WTC11 (cell line): Measurements from ENCODE around the gene CBLIF. TPM values are rescaled to one million over a fixed set of nuclear protein-coding genes. Genes with fewer than 3 reads are reported as not detected.

ENCODE experiments used
- ATAC-seq: fragments of 200-7000 bp; cut with Tn5 transposase; 2 replicates; pipeline ENCODE4 v1.10.0; 2021; ENCODE audit warnings: mild to moderate bottlenecking, moderate library complexity
- CTCF ChIA-PET: fragments of 300-600 bp; sonication (Branson Sonifier 250); formaldehyde crosslinking; loops from one replicate; lab custom pipeline; 2021; ENCODE audit warnings: antibody characterized with exemption; lab: Charles Lee
- POLR2A ChIA-PET: fragments of 350-600 bp; sonication (Branson Sonifier 250); formaldehyde crosslinking; loops from one replicate; lab custom pipeline; 2021; ENCODE audit warnings: antibody characterized with exemption; lab: Charles Lee
- DNase-seq: peaks from one replicate; pipeline ENCODE4 v3.0.0; 2021; ENCODE audit warnings: low spot score
- H3K27ac Mint-ChIP-seq: 2 replicates; pipeline ENCODE4 v1.8.0; 2021; ENCODE audit warnings: mixed read lengths
- H3K27me3 Mint-ChIP-seq: 2 replicates; pipeline ENCODE4 v1.8.0; 2021; ENCODE audit warnings: low read depth, mild to moderate bottlenecking, moderate library complexity, mixed read lengths
- H3K36me3 Mint-ChIP-seq: 2 replicates; pipeline ENCODE4 v1.8.0; 2021; ENCODE audit warnings: mixed read lengths
- H3K4me1 Mint-ChIP-seq: 2 replicates; pipeline ENCODE4 v1.8.0; 2022; ENCODE audit warnings: mixed read lengths
- H3K4me3 Mint-ChIP-seq: 2 replicates; pipeline ENCODE4 v1.8.0; 2021; ENCODE audit warnings: mild to moderate bottlenecking, moderate library complexity, mixed read lengths
- H3K9me3 Mint-ChIP-seq: 2 replicates; pipeline ENCODE4 v1.8.0; 2021; ENCODE audit warnings: mixed read lengths
- CBFB ChIP-seq: sonication (generic); formaldehyde crosslinking; IDR thresholded peaks from 2 replicates; pipeline ENCODE4 v1.8.1; 2022; ENCODE audit warnings: mild to moderate bottlenecking, low read depth, missing genetic modification reagents
- FOXJ3 ChIP-seq: sonication (generic); formaldehyde crosslinking; IDR thresholded peaks from 2 replicates; pipeline ENCODE4 v1.9.0; 2021; ENCODE audit warnings: missing genetic modification reagents, mild to moderate bottlenecking, borderline replicate concordance
- KAT7 ChIP-seq: sonication (generic); formaldehyde crosslinking; IDR thresholded peaks from 2 replicates; pipeline ENCODE4 v1.8.1; 2023; ENCODE audit warnings: missing genetic modification reagents, mild to moderate bottlenecking, borderline replicate concordance
- SP1 ChIP-seq: sonication (generic); formaldehyde crosslinking; conservative IDR thresholded peaks from 2 replicates; pipeline ENCODE4 v1.8.1; 2022; ENCODE audit warnings: missing genetic modification reagents
- TEAD1 ChIP-seq: sonication (generic); formaldehyde crosslinking; IDR thresholded peaks from 2 replicates; pipeline ENCODE4 v1.8.0; 2022; ENCODE audit warnings: mild to moderate bottlenecking, missing genetic modification reagents
- ZNF219 ChIP-seq: sonication (generic); formaldehyde crosslinking; IDR thresholded peaks from 2 replicates; pipeline ENCODE4 v1.8.0; 2023; ENCODE audit warnings: missing genetic modification reagents, mild to moderate bottlenecking, borderline replicate concordance
- ZNF396 ChIP-seq: fragments of 250-450 bp; sonication (Bioruptor Pico); IDR thresholded peaks from 2 replicates; pipeline ENCODE4 v1.8.0; 2021; ENCODE audit warnings: mild to moderate bottlenecking, moderate library complexity, borderline replicate concordance
- total RNA-seq: library from RNA; stranded (reverse); gene quantifications from 3 replicates; pipeline ENCODE4 v1.2.3, GENCODE V29; 2021
- TF ChIP-seq, protein P1 (sequence below): sonication (generic); formaldehyde crosslinking; IDR thresholded peaks from 2 replicates; pipeline ENCODE4 v1.8.0; 2022; ENCODE audit warnings: mild to moderate bottlenecking, missing genetic modification reagents
- TF ChIP-seq, protein P2 (sequence below): sonication (generic); formaldehyde crosslinking; IDR thresholded peaks from 2 replicates; pipeline ENCODE4 v1.8.1; 2023; ENCODE audit warnings: mild to moderate bottlenecking, missing genetic modification reagents, borderline replicate concordance
- TF ChIP-seq, protein P3 (sequence below): sonication (generic); formaldehyde crosslinking; IDR thresholded peaks from 2 replicates; pipeline ENCODE4 v1.8.1; 2022; ENCODE audit warnings: low read depth, mild to moderate bottlenecking, moderate library complexity, missing genetic modification reagents, borderline replicate concordance
- TF ChIP-seq, protein P4 (sequence below): fragments of 250-450 bp; sonication (Bioruptor Pico); IDR thresholded peaks from 2 replicates; pipeline ENCODE4 v1.9.0; 2021; ENCODE audit warnings: mild to moderate bottlenecking
- TF ChIP-seq, protein P5 (sequence below): sonication (generic); formaldehyde crosslinking; conservative IDR thresholded peaks from 2 replicates; pipeline ENCODE4 v1.8.1; 2022; ENCODE audit warnings: mild to moderate bottlenecking, missing genetic modification reagents
- TF ChIP-seq, protein P6 (sequence below): sonication (generic); formaldehyde crosslinking; IDR thresholded peaks from 2 replicates; pipeline ENCODE4 v1.8.0; 2022; ENCODE audit warnings: mild to moderate bottlenecking, missing genetic modification reagents
- TF ChIP-seq, protein P7 (sequence below): fragments of 250-450 bp; sonication (Bioruptor Pico); conservative IDR thresholded peaks from 2 replicates; pipeline ENCODE4 v1.9.0; 2021; ENCODE audit warnings: mild to moderate bottlenecking

Gene CBLIF
- total RNA-seq, 1 experiment from 2014 or later, result not detected

DNA sequence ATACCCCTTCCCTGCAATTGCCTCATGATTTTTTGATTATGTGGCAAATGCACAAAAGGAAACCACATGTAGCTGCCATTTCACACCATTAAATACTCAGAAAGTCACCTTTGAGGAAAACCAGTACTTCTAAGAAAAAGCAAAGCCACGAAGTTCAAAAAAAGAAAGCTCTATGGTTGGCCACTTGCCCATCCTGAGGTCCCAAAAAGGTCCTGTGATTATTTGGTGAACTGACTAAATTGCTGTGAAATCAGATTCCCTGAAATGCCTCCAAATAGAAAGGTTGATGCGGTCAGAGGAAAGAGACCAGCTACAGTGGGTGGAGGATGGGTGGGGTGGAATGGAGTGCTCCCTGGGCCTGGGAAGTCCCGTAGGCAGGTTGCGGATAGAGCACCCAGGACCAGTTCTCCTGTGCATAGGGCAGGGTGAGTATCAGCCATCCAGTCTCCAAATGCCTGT is 61.6 kb downstream of the CBLIF start:
- no peak for DNase-seq
- ChIA-PET POLR2A (no interaction called here), CTCF (no interaction called here)
- Mint-ChIP-seq H3K36me3 (peaks cover 66% of the 10 kb centered on the region), H3K27me3 (no peaks in the 10 kb centered on the region), H3K4me3 (no peak overlapping the region), H3K9me3 (peaks cover 22% of the 10 kb centered on the region), H3K4me1 (no peaks in the 10 kb centered on the region), H3K27ac (no peak overlapping the region)
- TF ChIP-seq, protein P1, sequence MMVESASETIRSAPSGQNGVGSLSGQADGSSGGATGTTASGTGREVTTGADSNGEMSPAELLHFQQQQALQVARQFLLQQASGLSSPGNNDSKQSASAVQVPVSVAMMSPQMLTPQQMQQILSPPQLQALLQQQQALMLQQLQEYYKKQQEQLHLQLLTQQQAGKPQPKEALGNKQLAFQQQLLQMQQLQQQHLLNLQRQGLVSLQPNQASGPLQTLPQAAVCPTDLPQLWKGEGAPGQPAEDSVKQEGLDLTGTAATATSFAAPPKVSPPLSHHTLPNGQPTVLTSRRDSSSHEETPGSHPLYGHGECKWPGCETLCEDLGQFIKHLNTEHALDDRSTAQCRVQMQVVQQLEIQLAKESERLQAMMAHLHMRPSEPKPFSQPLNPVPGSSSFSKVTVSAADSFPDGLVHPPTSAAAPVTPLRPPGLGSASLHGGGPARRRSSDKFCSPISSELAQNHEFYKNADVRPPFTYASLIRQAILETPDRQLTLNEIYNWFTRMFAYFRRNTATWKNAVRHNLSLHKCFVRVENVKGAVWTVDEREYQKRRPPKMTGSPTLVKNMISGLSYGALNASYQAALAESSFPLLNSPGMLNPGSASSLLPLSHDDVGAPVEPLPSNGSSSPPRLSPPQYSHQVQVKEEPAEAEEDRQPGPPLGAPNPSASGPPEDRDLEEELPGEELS (CRISPR knock-in tag), result no peak
- TF ChIP-seq, protein P2, sequence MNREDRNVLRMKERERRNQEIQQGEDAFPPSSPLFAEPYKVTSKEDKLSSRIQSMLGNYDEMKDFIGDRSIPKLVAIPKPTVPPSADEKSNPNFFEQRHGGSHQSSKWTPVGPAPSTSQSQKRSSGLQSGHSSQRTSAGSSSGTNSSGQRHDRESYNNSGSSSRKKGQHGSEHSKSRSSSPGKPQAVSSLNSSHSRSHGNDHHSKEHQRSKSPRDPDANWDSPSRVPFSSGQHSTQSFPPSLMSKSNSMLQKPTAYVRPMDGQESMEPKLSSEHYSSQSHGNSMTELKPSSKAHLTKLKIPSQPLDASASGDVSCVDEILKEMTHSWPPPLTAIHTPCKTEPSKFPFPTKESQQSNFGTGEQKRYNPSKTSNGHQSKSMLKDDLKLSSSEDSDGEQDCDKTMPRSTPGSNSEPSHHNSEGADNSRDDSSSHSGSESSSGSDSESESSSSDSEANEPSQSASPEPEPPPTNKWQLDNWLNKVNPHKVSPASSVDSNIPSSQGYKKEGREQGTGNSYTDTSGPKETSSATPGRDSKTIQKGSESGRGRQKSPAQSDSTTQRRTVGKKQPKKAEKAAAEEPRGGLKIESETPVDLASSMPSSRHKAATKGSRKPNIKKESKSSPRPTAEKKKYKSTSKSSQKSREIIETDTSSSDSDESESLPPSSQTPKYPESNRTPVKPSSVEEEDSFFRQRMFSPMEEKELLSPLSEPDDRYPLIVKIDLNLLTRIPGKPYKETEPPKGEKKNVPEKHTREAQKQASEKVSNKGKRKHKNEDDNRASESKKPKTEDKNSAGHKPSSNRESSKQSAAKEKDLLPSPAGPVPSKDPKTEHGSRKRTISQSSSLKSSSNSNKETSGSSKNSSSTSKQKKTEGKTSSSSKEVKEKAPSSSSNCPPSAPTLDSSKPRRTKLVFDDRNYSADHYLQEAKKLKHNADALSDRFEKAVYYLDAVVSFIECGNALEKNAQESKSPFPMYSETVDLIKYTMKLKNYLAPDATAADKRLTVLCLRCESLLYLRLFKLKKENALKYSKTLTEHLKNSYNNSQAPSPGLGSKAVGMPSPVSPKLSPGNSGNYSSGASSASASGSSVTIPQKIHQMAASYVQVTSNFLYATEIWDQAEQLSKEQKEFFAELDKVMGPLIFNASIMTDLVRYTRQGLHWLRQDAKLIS, result no peak
- TF ChIP-seq TEAD1 (CRISPR knock-in tag), result no peak
- TF ChIP-seq, protein P3, sequence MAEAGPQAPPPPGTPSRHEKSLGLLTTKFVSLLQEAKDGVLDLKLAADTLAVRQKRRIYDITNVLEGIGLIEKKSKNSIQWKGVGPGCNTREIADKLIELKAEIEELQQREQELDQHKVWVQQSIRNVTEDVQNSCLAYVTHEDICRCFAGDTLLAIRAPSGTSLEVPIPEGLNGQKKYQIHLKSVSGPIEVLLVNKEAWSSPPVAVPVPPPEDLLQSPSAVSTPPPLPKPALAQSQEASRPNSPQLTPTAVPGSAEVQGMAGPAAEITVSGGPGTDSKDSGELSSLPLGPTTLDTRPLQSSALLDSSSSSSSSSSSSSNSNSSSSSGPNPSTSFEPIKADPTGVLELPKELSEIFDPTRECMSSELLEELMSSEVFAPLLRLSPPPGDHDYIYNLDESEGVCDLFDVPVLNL (CRISPR knock-in tag), result no peak
- TF ChIP-seq, protein P4, sequence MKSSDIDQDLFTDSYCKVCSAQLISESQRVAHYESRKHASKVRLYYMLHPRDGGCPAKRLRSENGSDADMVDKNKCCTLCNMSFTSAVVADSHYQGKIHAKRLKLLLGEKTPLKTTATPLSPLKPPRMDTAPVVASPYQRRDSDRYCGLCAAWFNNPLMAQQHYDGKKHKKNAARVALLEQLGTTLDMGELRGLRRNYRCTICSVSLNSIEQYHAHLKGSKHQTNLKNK, result no peak
- TF ChIP-seq, protein P5, sequence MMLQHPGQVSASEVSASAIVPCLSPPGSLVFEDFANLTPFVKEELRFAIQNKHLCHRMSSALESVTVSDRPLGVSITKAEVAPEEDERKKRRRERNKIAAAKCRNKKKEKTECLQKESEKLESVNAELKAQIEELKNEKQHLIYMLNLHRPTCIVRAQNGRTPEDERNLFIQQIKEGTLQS, result no peak
- TF ChIP-seq ZNF396, result no peak
- TF ChIP-seq FOXJ3 (CRISPR knock-in tag), result no peak
- no peak for ATAC-seq

DNA sequence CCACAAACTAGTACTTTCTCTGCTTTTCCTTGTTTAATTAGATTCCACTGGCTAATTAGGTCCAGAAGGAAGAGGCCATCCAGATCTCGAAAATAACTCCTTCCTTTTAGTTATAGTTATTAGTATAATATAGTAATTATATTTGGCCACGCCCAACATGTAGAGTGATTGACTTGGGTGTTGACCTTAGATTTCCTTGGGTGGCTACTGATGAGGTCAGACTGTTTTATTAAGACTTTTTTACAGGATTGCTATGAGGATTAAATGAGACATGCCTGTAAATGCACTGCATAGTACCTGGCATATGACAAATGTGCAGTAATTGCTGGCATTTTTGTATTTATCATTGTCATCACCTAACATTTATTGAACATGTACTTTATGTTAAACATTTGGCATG is 63.2 kb downstream of the CBLIF start:
- TF ChIP-seq, protein P6, sequence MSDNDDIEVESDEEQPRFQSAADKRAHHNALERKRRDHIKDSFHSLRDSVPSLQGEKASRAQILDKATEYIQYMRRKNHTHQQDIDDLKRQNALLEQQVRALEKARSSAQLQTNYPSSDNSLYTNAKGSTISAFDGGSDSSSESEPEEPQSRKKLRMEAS (CRISPR knock-in tag), result no peak
- no peak for TF ChIP-seq SP1 (CRISPR knock-in tag)
- no peak for TF ChIP-seq ZNF219 (CRISPR knock-in tag)
- no peak for TF ChIP-seq CBFB (CRISPR knock-in tag)
- no peak for TF ChIP-seq KAT7
- TF ChIP-seq, protein P7, sequence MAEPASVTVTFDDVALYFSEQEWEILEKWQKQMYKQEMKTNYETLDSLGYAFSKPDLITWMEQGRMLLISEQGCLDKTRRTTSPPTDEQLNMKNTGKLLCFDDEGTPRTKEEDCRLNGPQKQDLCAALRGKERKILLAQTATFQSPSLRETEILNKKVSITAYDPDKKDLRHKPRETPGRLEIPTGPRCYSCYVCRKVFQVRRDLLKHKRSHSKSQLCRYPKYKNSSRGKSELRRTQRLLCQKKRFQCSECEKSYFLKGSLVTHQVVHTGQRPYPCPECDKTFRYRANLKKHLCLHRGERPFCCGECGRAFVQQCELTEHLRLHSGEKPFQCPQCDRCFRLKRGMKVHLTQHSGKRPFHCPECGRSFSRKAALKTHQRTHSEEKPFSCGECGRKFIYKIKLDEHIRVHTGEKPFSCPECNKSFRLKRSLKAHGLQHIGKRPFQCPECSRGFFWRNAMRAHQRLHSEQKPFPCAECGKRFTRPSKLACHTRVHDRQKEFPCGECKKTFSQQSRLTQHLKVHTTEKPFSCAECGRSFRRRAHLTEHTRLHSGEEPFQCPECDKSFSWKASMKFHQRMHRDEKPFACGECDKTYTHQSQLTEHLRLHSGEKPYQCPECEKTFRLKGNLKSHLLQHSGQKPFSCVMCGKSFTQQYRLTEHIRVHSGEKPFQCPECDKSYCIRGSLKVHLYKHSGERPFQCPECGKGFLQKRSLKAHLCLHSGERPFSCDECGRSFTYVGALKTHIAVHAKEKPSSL (CRISPR knock-in tag), result no peak
- Mint-ChIP-seq H3K4me1 (no peaks in the 10 kb centered on the region), H3K4me3 (no peak overlapping the region), H3K9me3 (peaks cover 22% of the 10 kb centered on the region), H3K27me3 (no peaks in the 10 kb centered on the region), H3K36me3 (peaks cover 55% of the 10 kb centered on the region), H3K27ac (no peak overlapping the region)
- POLR2A ChIA-PET, result no interaction called here
- ATAC-seq (no peak), DNase-seq (no peak)
- CTCF ChIA-PET, result no interaction called here
